GM21737 (cell line): ENCODE measurements around the gene HS3ST3B1.

ENCODE experiments used
- ATAC-seq: cut with Tn5 transposase; IDR thresholded peaks from one replicate; pipeline ENCODE4 v1.9.1; 2021; ENCODE audit warnings: mild to moderate bottlenecking, moderate library complexity; ENCODE audit not compliant: unreplicated experiment

HS3ST3B1 gene

DNA sequence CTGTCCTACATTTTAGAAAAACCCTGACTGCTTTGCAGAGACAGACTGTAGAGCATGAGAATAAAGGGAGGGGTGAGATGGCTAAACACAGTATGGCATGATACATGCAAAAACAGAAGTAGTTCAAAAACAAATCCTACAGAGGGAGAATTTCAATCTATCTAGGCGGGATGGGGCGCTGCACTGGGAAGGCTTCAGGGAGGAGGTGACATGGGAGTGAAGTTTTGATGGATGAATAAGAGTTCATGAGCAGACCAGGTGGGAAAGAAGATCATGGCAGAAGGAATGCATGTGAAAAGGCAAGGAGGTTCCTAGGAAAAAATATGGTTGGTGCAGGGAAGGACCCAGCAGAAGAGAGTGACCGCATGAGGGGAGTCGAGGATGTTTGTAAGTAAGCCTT is 19.2 kb downstream of the HS3ST3B1 start:
- no peak for ATAC-seq

- no peak for ATAC-seq
These were observed 20.0 kb downstream of the HS3ST3B1 start for GRCh38 chr17:14320734-14321475.

DNA sequence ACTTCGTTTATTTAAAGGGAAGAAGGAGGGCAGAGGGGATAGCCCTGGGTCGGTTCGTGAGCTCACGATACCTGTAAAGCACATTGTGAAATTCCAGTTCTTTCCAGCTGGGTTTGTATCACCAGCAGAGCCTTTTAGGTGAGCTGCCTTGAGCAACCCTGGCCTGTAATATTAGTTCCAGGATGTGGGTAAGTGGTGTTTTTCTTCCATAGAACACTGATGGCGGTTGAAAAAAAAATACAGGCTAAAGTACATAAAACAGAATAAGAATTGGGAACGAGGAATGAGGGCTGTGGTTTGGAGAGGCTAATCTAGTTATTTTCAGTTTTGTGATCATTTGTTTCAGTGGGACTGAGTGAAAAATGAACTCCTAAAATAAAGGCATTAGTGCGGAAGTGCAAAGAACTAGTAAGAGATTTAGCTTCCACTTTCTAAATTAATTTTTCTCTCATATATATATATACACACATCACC is 20.6 kb downstream of the HS3ST3B1 start:
- ATAC-seq = no peak

- ATAC-seq = no peak
These were observed 21.3 kb downstream of the HS3ST3B1 start for GRCh38 chr17:14321980-14322776.

GRCh38 chr17:14323522-14323981 is 22.7 kb downstream of the HS3ST3B1 start:
- no peak for ATAC-seq

- ATAC-seq = no peak
These were observed 24.8 kb downstream of the HS3ST3B1 start for GRCh38 chr17:14325618-14326167.

DNA sequence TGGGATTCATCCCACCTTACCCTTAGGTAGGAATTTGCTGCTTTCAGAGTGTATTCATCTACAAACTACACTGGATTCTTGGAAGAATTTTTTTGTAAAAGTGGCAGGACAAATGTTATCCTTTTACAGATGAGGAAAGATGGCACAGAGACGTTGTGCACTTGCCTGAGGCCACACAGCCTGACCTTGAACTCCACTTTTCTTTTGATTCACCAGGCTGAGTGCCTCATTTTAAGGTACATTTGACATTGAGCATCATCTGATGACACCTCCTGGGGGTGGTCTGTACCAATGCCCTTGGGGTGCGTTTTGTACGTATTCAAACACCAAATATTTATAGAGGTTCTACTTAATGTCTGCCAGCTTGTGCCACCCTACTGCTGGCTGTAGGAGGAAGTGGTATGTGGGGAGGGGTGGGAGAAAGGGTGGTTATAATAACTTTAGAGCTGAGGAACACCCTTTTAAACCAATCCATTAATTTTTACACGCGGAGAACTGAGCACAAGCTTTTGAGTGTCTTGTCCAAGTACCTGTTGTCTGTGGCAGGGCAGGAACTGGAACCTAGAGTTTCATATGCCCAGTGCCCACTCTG is 29.1 kb downstream of the HS3ST3B1 start:
- no peak for ATAC-seq

GRCh38 chr17:14330492-14330962 is 29.6 kb downstream of the HS3ST3B1 start:
- ATAC-seq = no peak

GRCh38 chr17:14331225-14331981 is 30.5 kb downstream of the HS3ST3B1 start:
- no peak for ATAC-seq

DNA sequence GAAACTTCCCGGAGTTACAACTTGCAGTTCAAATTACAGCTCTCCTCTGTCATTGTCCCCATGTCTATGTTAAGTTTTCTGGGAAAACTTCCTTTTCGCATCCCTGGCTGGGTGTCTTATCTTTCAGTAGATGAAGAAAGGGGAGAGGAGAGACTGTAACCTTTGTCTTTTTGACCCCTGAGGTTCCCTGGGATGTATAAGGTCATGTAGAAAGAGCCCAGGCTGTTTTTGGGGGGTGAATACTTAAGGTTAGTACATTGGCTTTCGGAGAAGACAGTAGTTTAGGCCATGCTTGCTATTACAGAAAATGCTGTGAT is 31.1 kb downstream of the HS3ST3B1 start:
- no peak for ATAC-seq

DNA sequence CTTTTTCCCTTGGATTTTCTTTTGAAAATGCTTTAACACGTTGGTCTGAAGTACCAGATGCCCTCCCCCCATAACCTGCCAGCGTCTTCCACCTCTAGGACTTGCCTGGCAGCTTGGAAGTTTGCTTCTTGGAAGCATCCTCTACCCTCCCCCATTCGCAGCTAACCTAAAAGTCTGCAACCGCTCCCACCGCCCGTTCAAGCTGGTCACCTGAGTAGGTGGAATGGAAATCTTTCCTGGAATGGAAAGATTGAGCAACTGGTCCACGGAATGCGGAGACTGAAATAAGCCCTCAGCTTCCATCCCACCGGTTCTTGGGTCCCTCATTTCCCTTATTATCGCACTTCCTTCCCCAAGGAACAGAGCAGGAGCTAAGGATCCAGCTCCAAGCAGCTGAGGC is 31.4 kb downstream of the HS3ST3B1 start:
- ATAC-seq = no peak

GRCh38 chr17:14333506-14333905 is 32.6 kb downstream of the HS3ST3B1 start:
- ATAC-seq = no peak

DNA sequence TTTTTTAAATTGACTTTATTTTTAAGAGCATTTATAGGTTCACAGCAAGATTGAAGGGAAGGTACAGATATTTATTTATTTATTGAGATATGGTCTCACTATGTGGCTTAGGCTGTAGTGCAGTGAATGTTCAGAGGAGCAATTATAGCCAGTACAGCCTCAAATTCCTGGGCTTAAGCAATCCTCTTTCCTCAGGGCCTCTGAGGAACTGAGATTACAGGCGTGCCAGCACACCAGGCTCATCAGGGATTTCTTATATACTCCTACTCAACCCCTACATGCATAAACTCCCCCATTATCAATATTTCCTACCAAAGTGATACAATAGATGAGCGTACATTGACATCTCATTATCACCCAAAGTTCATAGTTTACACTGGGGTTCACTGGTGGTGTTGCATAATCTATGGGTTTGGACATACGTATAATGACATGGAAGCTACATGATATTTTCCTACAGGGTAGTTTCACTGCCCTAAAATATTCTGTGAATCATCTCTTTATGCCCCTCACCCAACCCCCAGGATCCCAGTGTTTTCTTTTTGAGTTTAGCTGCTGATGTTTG is 33.5 kb downstream of the HS3ST3B1 start:
- no peak for ATAC-seq

DNA sequence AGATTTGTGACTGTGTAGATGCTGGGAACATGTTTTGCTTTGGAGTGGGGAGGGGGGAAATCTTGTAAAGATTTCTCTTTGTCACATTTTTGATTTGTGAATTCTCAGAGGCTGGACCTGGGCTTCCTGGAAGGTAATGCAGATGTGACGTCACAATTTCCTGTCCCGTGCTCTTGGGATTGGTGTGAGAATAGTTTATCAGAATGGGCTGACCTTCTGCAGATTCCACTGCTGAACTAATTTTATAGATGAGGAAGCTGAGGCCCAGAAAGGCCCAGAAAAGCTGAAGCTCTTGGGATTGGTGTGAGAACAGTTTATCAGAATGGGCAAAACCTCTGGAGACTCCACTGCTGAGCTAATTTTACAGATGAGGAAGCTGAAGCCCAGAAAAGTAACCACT is 34.0 kb downstream of the HS3ST3B1 start:
- ATAC-seq = no peak

DNA sequence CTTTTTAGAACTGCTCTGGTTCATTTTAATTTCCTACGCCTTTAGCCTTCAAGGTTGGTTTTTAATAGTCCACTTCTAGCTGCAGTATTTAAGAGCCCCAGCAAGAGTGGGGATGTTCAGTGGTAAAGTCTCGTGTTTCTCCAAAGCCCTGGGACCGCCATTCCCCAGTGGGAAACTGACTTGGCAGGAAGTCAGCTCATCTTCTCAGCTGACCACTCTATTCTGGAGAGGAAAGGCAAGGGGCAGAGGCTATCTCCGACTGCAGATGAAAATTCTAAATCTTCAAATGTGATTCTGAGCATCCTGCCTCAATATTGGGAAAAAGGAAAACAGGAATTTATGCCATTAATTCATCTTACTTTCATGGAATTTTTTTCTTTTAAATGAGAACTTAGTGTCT is 35.5 kb downstream of the HS3ST3B1 start:
- no peak for ATAC-seq

DNA sequence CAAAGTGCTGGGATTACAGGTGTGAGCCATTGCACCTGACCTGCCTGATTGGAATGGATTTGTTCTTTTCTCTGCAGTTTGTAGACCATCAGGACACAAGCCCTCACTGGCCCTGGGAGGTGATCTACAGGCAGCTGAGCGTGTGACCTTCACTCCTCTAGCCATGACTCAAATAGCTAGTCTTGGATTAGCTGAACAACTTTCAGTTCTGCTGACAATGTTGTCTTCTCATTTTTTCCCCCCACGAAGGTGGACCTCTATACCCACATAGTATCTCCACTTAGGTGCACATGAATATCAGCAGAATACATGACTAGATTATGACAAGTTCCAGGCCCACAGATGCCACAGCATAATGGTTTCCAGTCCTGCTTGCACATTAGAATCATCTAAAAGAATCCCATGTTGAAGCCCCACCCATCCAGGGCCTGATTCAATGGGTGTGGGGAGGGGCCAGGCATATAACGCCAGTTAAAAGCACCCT is 36.8 kb downstream of the HS3ST3B1 start:
- no peak for ATAC-seq

GRCh38 chr17:14340857-14341754 is 40.2 kb downstream of the HS3ST3B1 start:
- no peak for ATAC-seq

DNA sequence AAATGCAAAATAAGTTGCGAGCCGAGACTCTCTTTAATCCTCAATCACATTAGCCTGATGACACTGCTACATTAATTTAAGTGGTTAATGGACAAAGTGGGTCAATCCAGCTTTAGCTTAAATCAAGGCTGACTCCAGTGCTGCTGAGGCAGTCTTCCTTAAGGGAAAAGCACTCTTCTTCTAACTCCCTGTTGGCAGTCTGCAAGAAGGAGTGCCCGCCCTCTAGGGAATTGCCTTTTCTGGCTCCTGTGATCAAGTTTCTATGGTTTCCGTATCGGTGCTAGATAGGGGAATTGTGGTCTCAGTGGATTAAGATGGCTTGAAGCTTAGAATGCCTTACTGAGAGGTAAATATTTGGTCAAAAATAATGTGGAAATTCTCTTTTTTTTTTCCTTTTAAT is 41.0 kb downstream of the HS3ST3B1 start:
- no peak for ATAC-seq

- ATAC-seq = no peak
These were observed 45.9 kb downstream of the HS3ST3B1 start for GRCh38 chr17:14346801-14347200.
